ENCODE data around the gene TBC1D1.

The TBC1D1 gene

GRCh38 chr4:38021751-38022150 lies 130.9 kb downstream of the TBC1D1 start:
- in situ Hi-C loops (cut with MboI; ENCODE audit: low pct_unique_long_range_greater_than_20kb, low sequenced_read_pairs, unreplicated experiment) = no loop called here

GRCh38 chr4:38023347-38024205 lies 132.7 kb downstream of the TBC1D1 start:
- TF ChIP-seq, protein P1, sequence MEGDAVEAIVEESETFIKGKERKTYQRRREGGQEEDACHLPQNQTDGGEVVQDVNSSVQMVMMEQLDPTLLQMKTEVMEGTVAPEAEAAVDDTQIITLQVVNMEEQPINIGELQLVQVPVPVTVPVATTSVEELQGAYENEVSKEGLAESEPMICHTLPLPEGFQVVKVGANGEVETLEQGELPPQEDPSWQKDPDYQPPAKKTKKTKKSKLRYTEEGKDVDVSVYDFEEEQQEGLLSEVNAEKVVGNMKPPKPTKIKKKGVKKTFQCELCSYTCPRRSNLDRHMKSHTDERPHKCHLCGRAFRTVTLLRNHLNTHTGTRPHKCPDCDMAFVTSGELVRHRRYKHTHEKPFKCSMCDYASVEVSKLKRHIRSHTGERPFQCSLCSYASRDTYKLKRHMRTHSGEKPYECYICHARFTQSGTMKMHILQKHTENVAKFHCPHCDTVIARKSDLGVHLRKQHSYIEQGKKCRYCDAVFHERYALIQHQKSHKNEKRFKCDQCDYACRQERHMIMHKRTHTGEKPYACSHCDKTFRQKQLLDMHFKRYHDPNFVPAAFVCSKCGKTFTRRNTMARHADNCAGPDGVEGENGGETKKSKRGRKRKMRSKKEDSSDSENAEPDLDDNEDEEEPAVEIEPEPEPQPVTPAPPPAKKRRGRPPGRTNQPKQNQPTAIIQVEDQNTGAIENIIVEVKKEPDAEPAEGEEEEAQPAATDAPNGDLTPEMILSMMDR (IDR thresholded peaks at IDR 0.05; ENCODE audit: extremely low read depth, insufficient read depth, missing control alignments) = no peak
- DNase-seq (ENCODE audit: low spot score) = no peak
- in situ Hi-C loops (cut with MboI; ENCODE audit: low pct_unique_long_range_greater_than_20kb, low sequenced_read_pairs, unreplicated experiment) = no loop called here

More at GRCh38 chr4:38021751-38022150, 130.9 kb downstream of the TBC1D1 start:
- TF ChIP-seq, protein P1 (IDR thresholded peaks at IDR 0.05; ENCODE audit: extremely low read depth, insufficient read depth, missing control alignments) = no peak
- no peak for DNase-seq (ENCODE audit: low spot score)

DNA sequence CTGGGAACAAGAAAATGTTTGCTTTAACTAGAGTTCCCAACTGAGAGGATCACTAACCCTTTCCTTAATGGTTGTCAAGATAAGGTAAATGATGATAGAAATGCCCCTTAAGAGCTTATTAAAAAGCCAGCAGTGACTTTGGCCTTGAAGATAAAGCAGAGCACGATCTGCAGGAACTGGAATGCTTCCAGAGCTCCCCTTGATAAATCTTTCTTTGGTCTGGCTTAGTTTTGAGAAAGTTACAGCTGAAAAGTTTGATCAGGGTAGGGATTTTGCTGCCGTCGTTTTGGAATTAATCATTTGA lies 133.3 kb downstream of the TBC1D1 start:
- TF ChIP-seq, protein P1 (IDR thresholded peaks at IDR 0.05; ENCODE audit: extremely low read depth, insufficient read depth, missing control alignments) = no peak
- in situ Hi-C loops (cut with MboI; ENCODE audit: low pct_unique_long_range_greater_than_20kb, low sequenced_read_pairs, unreplicated experiment) = no loop called here
- DNase-seq (ENCODE audit: low spot score) = no peak

GRCh38 chr4:38025665-38026064 lies 134.8 kb downstream of the TBC1D1 start:
- no peak for DNase-seq (ENCODE audit: low spot score)
- TF ChIP-seq, protein P1 (IDR thresholded peaks at IDR 0.05; ENCODE audit: extremely low read depth, insufficient read depth, missing control alignments) = no peak

DNA sequence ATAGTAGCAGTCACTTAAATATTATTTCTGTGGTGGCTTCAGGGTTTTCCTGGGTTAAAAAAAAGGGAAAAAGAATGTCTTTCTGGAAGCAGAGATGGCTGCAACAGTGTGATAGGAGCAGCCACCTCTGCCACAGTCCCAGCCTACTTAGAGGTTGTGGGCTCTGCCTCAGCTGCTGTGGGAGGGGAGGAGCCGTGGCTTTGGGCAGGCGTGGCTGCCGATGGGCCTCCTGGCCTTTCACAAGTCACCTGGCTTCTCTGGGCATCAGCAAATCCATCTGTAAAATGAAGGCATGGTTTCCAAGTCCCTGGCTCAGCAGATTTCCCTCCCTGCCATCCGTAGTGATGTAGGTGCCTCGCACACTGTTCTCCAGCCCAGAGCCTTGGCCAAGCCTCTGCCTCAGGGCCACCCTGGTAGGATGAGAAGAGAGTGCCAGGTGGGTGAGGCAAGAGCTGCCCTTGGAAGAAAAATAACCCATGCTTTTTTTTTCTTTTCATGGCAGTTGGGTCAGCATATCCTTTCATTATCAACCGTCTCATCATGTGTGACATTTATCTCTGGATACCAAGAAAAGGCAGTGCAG lies 135.4 kb downstream of the TBC1D1 start:
- no peak for DNase-seq (ENCODE audit: low spot score)
- TF ChIP-seq, protein P1 (IDR thresholded peaks at IDR 0.05; ENCODE audit: extremely low read depth, insufficient read depth, missing control alignments) = no peak
- in situ Hi-C loops (cut with MboI; ENCODE audit: low pct_unique_long_range_greater_than_20kb, low sequenced_read_pairs, unreplicated experiment) = loop anchor here (25.0 kb wide), 1 partner anchor 564 kb away; a partner anchor contains a TSS

More at GRCh38 chr4:38025665-38026064, 134.8 kb downstream of the TBC1D1 start:
- in situ Hi-C loops (cut with MboI; ENCODE audit: low pct_unique_long_range_greater_than_20kb, low sequenced_read_pairs, unreplicated experiment) = loop anchor here (25.0 kb wide), 1 partner anchor 563 kb away; a partner anchor contains a TSS

GRCh38 chr4:38030023-38030422 lies 139.1 kb downstream of the TBC1D1 start:
- DNase-seq (ENCODE audit: low spot score) = no peak
- TF ChIP-seq, protein P1 (IDR thresholded peaks at IDR 0.05; ENCODE audit: extremely low read depth, insufficient read depth, missing control alignments) = no peak
- in situ Hi-C loops (cut with MboI; ENCODE audit: low pct_unique_long_range_greater_than_20kb, low sequenced_read_pairs, unreplicated experiment) = loop anchor here (10.0 to 25.0 kb wide), 2 partner anchors 425 to 568 kb away; a partner anchor contains a TSS

Measured in GM13977 (cell line).